Measurements from ENCODE around the gene CALCR.

The CALCR gene

DNA sequence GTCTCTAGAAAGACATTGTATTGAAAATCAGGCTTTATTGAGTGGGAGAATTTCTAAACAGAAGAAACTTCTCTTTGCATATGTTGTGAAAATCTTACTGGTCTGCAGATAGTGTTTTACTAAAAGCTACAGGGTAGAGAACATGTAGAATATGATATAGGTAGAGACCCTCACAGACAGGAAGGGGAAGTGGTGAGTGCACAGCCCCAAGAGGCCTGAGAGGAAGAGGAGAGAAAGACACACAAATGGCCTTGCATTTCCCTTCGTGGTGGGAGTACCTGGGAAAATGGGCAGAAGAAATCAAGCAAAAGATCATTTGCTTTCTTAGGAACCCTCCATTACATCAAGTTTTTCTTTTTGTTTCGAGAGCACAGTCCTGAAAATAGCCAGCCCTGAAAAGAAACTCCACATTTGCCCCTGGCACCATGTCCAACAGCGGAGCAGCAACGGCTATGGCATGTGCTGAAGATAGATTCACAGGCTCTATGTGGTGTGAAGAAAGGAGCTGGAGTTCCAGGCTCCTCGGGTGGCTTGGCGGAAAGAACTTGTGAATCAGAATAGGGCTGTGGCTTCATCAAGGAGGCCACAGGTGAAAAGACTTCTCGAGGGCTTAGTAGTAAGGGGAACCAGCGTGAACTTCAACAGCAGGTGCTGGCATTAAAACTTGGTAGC lies 143.5 kb downstream of the CALCR start:
- Histone ChIP-seq H3K4me3 (ENCODE audit: low read depth, low read length, poor library complexity, severe bottlenecking) (peak overlapping the region; percentile 22), H3K36me3 (ENCODE audit: insufficient read depth, low read length) (no peaks in the 10 kb centered on the region), H3K27ac (ENCODE audit: low read depth, low read length, poor library complexity, severe bottlenecking) (peak overlapping the region; percentile 22), H3K27me3 (ENCODE audit: insufficient read depth, low read length) (no peaks in the 10 kb centered on the region), H3K79me2 (ENCODE audit: insufficient read depth, low read length) (no peaks in the 10 kb centered on the region), H3K9me3 (ENCODE audit: low read length) (no peaks in the 10 kb centered on the region), H3K4me2 (ENCODE audit: low read length) (peak overlapping the region; percentile 43), H4K20me1 (ENCODE audit: insufficient read depth, low read length) (no peaks in the 10 kb centered on the region), H2AFZ (ENCODE audit: low read length) (peak overlapping the region; percentile 94), H3K9ac (ENCODE audit: low read length) (no peak overlapping the region), H3K9me2 (ENCODE audit: low read depth, low read length) (no peaks in the 10 kb centered on the region), H3F3A (ENCODE audit: insufficient read depth, low read length) (no peaks in the 10 kb centered on the region), H3K4me1 (ENCODE audit: insufficient read depth, low read length, severe bottlenecking) (peaks cover 19% of the 10 kb centered on the region)
- TF ChIP-seq EZH2 (IDR thresholded peaks at IDR 0.05; ENCODE audit: borderline replicate concordance, low read length): no peak
- TF ChIP-seq CTCF (IDR thresholded peaks at IDR 0.05; ENCODE audit: low read length): no peak

GRCh38 chr7:93429563-93429962 lies 145.0 kb downstream of the CALCR start:
- Histone ChIP-seq H3K36me3 (ENCODE audit: insufficient read depth, low read length) (no peaks in the 10 kb centered on the region), H3K4me1 (ENCODE audit: insufficient read depth, low read length, severe bottlenecking) (peaks cover 19% of the 10 kb centered on the region), H3K9ac (ENCODE audit: low read length) (no peak overlapping the region), H3K4me2 (ENCODE audit: low read length) (no peak overlapping the region), H2AFZ (ENCODE audit: low read length) (no peak overlapping the region), H3K9me2 (ENCODE audit: low read depth, low read length) (no peaks in the 10 kb centered on the region), H3F3A (ENCODE audit: insufficient read depth, low read length) (no peaks in the 10 kb centered on the region), H3K27ac (ENCODE audit: low read depth, low read length, poor library complexity, severe bottlenecking) (no peak overlapping the region), H4K20me1 (ENCODE audit: insufficient read depth, low read length) (no peaks in the 10 kb centered on the region), H3K9me3 (ENCODE audit: low read length) (no peaks in the 10 kb centered on the region), H3K27me3 (ENCODE audit: insufficient read depth, low read length) (no peaks in the 10 kb centered on the region), H3K4me3 (ENCODE audit: low read depth, low read length, poor library complexity, severe bottlenecking) (no peak overlapping the region), H3K79me2 (ENCODE audit: insufficient read depth, low read length) (no peaks in the 10 kb centered on the region)
- no peak for TF ChIP-seq CTCF (IDR thresholded peaks at IDR 0.05; ENCODE audit: low read length)
- no peak for TF ChIP-seq EZH2 (IDR thresholded peaks at IDR 0.05; ENCODE audit: borderline replicate concordance, low read length)

DNA sequence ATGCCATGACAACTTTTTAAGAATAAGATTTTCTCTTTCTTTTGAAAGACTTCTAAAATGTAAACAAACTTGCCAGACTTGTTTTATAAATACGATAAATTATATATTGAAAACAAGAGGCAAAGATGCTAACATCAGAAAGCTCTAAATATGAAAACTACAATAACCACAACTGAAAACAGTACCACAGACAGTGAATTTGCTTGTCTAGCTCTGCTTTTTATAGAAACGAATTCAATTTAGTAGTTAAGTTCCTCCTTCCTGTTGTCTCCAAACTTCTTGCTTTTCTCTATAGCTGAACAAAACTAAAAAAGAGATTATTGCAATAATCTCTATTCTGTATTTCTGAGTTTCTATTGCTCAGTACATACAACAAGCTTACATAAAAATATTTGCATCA lies 147.4 kb downstream of the CALCR start:
- H3K9me2 ChIP-seq (ENCODE audit: low read depth, low read length): no peaks in the 10 kb centered on the region
- H3K27me3 ChIP-seq (ENCODE audit: insufficient read depth, low read length): no peaks in the 10 kb centered on the region
- H3K4me1 ChIP-seq (ENCODE audit: insufficient read depth, low read length, severe bottlenecking): peaks cover 19% of the 10 kb centered on the region
- no peaks in the 10 kb centered on the region for H3F3A ChIP-seq (ENCODE audit: insufficient read depth, low read length)
- H3K9ac ChIP-seq (ENCODE audit: low read length): no peak overlapping the region
- H3K9me3 ChIP-seq (ENCODE audit: low read length): no peaks in the 10 kb centered on the region
- H3K36me3 ChIP-seq (ENCODE audit: insufficient read depth, low read length): no peaks in the 10 kb centered on the region
- no peaks in the 10 kb centered on the region for H3K79me2 ChIP-seq (ENCODE audit: insufficient read depth, low read length)
- no peak overlapping the region for H2AFZ ChIP-seq (ENCODE audit: low read length)
- TF ChIP-seq EZH2 (IDR thresholded peaks at IDR 0.05; ENCODE audit: borderline replicate concordance, low read length) (no peak), CTCF (IDR thresholded peaks at IDR 0.05; ENCODE audit: low read length) (no peak)
- no peak overlapping the region for H3K4me3 ChIP-seq (ENCODE audit: low read depth, low read length, poor library complexity, severe bottlenecking)
- no peak overlapping the region for H3K4me2 ChIP-seq (ENCODE audit: low read length)
- no peak overlapping the region for H3K27ac ChIP-seq (ENCODE audit: low read depth, low read length, poor library complexity, severe bottlenecking)
- H4K20me1 ChIP-seq (ENCODE audit: insufficient read depth, low read length): no peaks in the 10 kb centered on the region

Data from OCI-LY1 (cell line).